Measurements from ENCODE around the gene MRTFA. TPM values are rescaled to one million over a fixed set of nuclear protein-coding genes. Genes with fewer than 3 reads are reported as not detected.
A peak's percentile ranks its signal among the peaks of the same experiment; 100 is the strongest.

The MRTFA gene
- total and polyA plus RNA-seq, 9 of the 15 experiments (the other 6 are each of a cell fraction or from before 2014, with no cell fraction given): 0.84 to 21.1 (median 3.7) TPM

DNA sequence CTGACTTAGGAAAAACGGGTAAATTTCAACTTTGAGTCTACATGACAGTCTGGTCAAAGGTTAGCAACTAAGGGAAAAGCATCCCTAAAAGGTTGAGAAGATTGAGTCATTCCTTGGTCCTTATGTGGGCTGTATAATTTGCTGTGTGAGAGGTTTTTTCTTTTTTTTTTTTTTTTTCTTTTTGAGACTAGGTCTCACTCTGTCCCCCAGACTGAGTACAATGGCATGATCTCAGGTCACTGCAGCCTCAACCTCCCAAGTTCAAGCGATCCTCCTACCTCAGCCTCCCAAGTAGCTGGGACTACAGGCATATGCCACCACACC lies 101.4 kb downstream of the MRTFA start:
- in situ Hi-C loops (cut with MboI): no loop called here
- FAIRE-seq: no peak
- DNase-seq (ENCODE audit: extremely low read depth in 1 of 4, low spot score in 3 of 4): no peak
- Histone ChIP-seq H4K20me1 (replicated peaks; ENCODE audit: control insufficient read depth, insufficient read depth, low read length) (no peaks in the 10 kb centered on the region), H2AFZ (ENCODE audit: low read depth, low read length) (no peak overlapping the region), H3K36me3 (ENCODE audit: control insufficient read depth, insufficient read depth, low read length) (no peaks in the 10 kb centered on the region), H3K9me3 (replicated peaks; ENCODE audit: control insufficient read depth, insufficient read depth, low read depth, low read length) (no peaks in the 10 kb centered on the region), H3K4me3 (no peak overlapping the region), H3K9me1 (ENCODE audit: control insufficient read depth, insufficient read depth, low read length) (no peaks in the 10 kb centered on the region), H3K4me1 (replicated peaks in 1 of 2; ENCODE audit: control insufficient read depth in 2 of 2, insufficient read depth in 2 of 2, low read length in 2 of 2) (peaks cover 0 to 27% of the 10 kb centered on the region in 2 experiments; a peak in 3 of 5 replicates), H3K27me3 (ENCODE audit: control insufficient read depth in 2 of 2, insufficient read depth in 2 of 2, low read length in 2 of 2) (no peaks in the 10 kb centered on the region), H3K4me2 (ENCODE audit: insufficient read depth, low read length) (no peak overlapping the region), H3K9ac (ENCODE audit: insufficient read depth in 1 of 2, low read depth in 2 of 2, low read length in 2 of 2) (no peak overlapping the region), H3K27ac (ENCODE audit: extremely low read depth, low read depth, low read length) (peak overlapping the region; percentile 58; the same call in 1 of the 3 replicates), H3K79me2 (ENCODE audit: control insufficient read depth, insufficient read depth, low read length) (no peaks in the 10 kb centered on the region)
- no TSS peak for BruUV-seq (replicated peaks)
- ATAC-seq: no peak; the same call in 2 of the 3 replicates
- intact Hi-C loops (cut with micrococcal nuclease): no loop called here
- ChIA-PET POLR2A (interaction anchor here (1.9 kb wide), 1 partner anchor 10 kb away, joined by 4 read pairs; no protein-coding TSS in a partner anchor), CTCF (ENCODE audit: low intra/inter-chr PET ratio) (no interaction called here)
- 37% methylated on average over 2 of the region's 2 CpGs for WGBS (ENCODE audit: insufficient coverage, low coverage, missing lambda C conversion rate)
- 0 out of 2 replicates have a peak, but pooled peaks have one; percentile 27 for TF ChIP-seq FOXM1 (IDR thresholded peaks at IDR 0.05; ENCODE audit: low read depth)
- no peak for TF ChIP-seq FOXM1 (CRISPR knock-in tag; IDR thresholded peaks at IDR 0.05; ENCODE audit: low read depth)
- no peak for TF ChIP-seq NBN (IDR thresholded peaks at IDR 0.05; ENCODE audit: low read depth)
- no peak for TF ChIP-seq POLR2A (conservative IDR thresholded peaks at IDR 0.05)
- TF ChIP-seq ZC3H8 (IDR thresholded peaks at IDR 0.05): no peak
- TF ChIP-seq ZNF316 (IDR thresholded peaks at IDR 0.05): peak; percentile 34; the same call in 1 of the 2 replicates
- no peak; the same call in 1 of the 2 replicates for TF ChIP-seq MYBL2 (IDR thresholded peaks at IDR 0.05; ENCODE audit: low read depth)
- no peak for TF ChIP-seq MYBL2 (CRISPR knock-in tag; IDR thresholded peaks at IDR 0.05; ENCODE audit: borderline replicate concordance)
- no peak for TF ChIP-seq ZNF764 (CRISPR knock-in tag; IDR thresholded peaks at IDR 0.05; ENCODE audit: low read depth)
- TF ChIP-seq, protein P1, sequence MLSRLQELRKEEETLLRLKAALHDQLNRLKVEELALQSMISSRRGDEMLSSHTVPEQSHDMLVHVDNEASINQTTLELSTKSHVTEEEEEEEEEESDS (CRISPR knock-in tag; IDR thresholded peaks at IDR 0.05): no peak
- TF ChIP-seq ZNF274 (IDR thresholded peaks at IDR 0.05; ENCODE audit: borderline replicate concordance, low read depth, low read length): no peak
- TF ChIP-seq, protein P2, sequence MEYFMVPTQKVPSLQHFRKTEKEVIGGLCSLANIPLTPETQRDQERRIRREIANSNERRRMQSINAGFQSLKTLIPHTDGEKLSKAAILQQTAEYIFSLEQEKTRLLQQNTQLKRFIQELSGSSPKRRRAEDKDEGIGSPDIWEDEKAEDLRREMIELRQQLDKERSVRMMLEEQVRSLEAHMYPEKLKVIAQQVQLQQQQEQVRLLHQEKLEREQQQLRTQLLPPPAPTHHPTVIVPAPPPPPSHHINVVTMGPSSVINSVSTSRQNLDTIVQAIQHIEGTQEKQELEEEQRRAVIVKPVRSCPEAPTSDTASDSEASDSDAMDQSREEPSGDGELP (CRISPR knock-in tag; IDR thresholded peaks at IDR 0.05; ENCODE audit: borderline replicate concordance): no peak
- no peak for TF ChIP-seq FOXP1 (CRISPR knock-in tag; IDR thresholded peaks at IDR 0.05)
- TF ChIP-seq, protein P3, sequence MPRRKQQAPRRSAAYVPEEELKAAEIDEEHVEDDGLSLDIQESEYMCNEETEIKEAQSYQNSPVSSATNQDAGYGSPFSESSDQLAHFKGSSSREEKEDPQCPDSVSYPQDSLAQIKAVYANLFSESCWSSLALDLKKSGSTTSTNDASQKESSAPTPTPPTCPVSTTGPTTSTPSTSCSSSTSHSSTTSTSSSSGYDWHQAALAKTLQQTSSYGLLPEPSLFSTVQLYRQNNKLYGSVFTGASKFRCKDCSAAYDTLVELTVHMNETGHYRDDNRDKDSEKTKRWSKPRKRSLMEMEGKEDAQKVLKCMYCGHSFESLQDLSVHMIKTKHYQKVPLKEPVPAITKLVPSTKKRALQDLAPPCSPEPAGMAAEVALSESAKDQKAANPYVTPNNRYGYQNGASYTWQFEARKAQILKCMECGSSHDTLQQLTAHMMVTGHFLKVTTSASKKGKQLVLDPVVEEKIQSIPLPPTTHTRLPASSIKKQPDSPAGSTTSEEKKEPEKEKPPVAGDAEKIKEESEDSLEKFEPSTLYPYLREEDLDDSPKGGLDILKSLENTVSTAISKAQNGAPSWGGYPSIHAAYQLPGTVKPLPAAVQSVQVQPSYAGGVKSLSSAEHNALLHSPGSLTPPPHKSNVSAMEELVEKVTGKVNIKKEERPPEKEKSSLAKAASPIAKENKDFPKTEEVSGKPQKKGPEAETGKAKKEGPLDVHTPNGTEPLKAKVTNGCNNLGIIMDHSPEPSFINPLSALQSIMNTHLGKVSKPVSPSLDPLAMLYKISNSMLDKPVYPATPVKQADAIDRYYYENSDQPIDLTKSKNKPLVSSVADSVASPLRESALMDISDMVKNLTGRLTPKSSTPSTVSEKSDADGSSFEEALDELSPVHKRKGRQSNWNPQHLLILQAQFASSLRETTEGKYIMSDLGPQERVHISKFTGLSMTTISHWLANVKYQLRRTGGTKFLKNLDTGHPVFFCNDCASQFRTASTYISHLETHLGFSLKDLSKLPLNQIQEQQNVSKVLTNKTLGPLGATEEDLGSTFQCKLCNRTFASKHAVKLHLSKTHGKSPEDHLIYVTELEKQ (CRISPR knock-in tag; IDR thresholded peaks at IDR 0.05): no peak
- no peak for TF ChIP-seq BACH1 (tag; IDR thresholded peaks at IDR 0.05)
- TF ChIP-seq DACH1 (IDR thresholded peaks at IDR 0.05; ENCODE audit: partially characterized antibody): no peak
- TF ChIP-seq, protein P4, sequence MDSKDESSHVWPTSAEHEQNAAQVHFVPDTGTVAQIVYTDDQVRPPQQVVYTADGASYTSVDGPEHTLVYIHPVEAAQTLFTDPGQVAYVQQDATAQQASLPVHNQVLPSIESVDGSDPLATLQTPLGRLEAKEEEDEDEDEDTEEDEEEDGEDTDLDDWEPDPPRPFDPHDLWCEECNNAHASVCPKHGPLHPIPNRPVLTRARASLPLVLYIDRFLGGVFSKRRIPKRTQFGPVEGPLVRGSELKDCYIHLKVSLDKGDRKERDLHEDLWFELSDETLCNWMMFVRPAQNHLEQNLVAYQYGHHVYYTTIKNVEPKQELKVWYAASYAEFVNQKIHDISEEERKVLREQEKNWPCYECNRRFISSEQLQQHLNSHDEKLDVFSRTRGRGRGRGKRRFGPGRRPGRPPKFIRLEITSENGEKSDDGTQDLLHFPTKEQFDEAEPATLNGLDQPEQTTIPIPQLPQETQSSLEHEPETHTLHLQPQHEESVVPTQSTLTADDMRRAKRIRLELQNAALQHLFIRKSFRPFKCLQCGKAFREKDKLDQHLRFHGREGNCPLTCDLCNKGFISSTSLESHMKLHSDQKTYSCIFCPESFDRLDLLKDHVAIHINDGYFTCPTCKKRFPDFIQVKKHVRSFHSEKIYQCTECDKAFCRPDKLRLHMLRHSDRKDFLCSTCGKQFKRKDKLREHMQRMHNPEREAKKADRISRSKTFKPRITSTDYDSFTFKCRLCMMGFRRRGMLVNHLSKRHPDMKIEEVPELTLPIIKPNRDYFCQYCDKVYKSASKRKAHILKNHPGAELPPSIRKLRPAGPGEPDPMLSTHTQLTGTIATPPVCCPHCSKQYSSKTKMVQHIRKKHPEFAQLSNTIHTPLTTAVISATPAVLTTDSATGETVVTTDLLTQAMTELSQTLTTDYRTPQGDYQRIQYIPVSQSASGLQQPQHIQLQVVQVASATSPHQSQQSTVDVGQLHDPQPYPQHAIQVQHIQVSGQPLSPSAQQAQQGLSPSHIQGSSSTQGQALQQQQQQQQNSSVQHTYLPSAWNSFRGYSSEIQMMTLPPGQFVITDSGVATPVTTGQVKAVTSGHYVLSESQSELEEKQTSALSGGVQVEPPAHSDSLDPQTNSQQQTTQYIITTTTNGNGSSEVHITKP (IDR thresholded peaks at IDR 0.05; ENCODE audit: partially characterized antibody): peak; percentile 68
